K562 (cell line): ENCODE data around the gene HSPA5. TPM values are rescaled to one million over a fixed set of nuclear protein-coding genes. Genes with fewer than 3 reads are reported as not detected.

ENCODE experiments used
- ATAC-seq: fragments of 200-7000 bp; cut with Tn5 transposase; 3 replicates; pipeline ENCODE4 v1.9.1; 2020; ENCODE audit warnings: moderate library complexity
- BruUV-seq: library from RNA; stranded (reverse); fragments of 400-500 nt; replicated peaks from 2 replicates; lab custom pipeline; 2021; lab: Mats Ljungman, UMichigan
- CTCF ChIA-PET: fragments of 300-600 bp; formaldehyde crosslinking; extraction: SDS; loops from one replicate; lab custom pipeline; 2021; ENCODE audit warnings: low intra/inter-chr PET ratio; lab: Yijun Ruan, JAX
- POLR2A ChIA-PET: fragments of 300-600, 350-650 bp; sonication (Branson Sonifier 250); formaldehyde crosslinking; extraction: SDS; loops from one replicate; lab custom pipeline; 2021; ENCODE audit warnings: antibody characterized with exemption, inconsistent platforms; lab: Yijun Ruan, JAX
- DNase-seq, 4 experiments: peaks; one replicate each; pipeline versions ENCODE4 v3.0.0 to v3.0.0-alpha.2; 2011 to 2018; ENCODE audit warnings: low spot score in 3 of 4, mixed read lengths in 3 of 4; ENCODE audit errors: extremely low read depth in 1 of 4
- FAIRE-seq: peaks from 2 replicates; lab custom pipeline; 2011; peaks lifted over from hg19 to GRCh38; lab: Jason Lieb, UNC
- H2AFZ ChIP-seq: 2 replicates; pipeline ENCODE4 v1.6.0; 2011; ENCODE audit warnings: low read depth, low read length, control low read depth, inconsistent platforms
- H3K27ac ChIP-seq: fragments of 200-600 bp; 3 replicates; pipeline ENCODE4 v1.8.0; 2011; ENCODE audit warnings: low read depth, mild to moderate bottlenecking, control low read depth, inconsistent platforms, low read length, moderate library complexity, mixed read lengths; ENCODE audit errors: extremely low read depth
- H3K27me3 ChIP-seq, 2 experiments: fragments of 300-600 bp in 1 of 2; 2 replicates in 1 of 2; 3 replicates in 1 of 2; pipeline versions ENCODE4 v1.6.0 to v1.8.0; 2011; ENCODE audit warnings: inconsistent platforms in 2 of 2, low read length in 2 of 2, mild to moderate bottlenecking in 1 of 2, mixed read lengths in 1 of 2, moderate library complexity in 1 of 2; ENCODE audit not compliant: control insufficient read depth in 2 of 2, insufficient read depth in 2 of 2
- H3K36me3 ChIP-seq: fragments of 300-600 bp; 3 replicates; pipeline ENCODE4 v1.8.0; 2011; ENCODE audit warnings: mild to moderate bottlenecking, low read length, inconsistent platforms; ENCODE audit not compliant: control insufficient read depth, insufficient read depth
- H3K4me1 ChIP-seq, 2 experiments: fragments of 200-600 bp in 1 of 2; replicated peaks in 1 of 2; 2 replicates in 1 of 2; 3 replicates in 1 of 2; pipeline versions ENCODE4 v1.5.1 to v1.8.0; 2011; ENCODE audit warnings: inconsistent platforms in 2 of 2, low read length in 2 of 2, mild to moderate bottlenecking in 1 of 2, mixed read lengths in 1 of 2, moderate library complexity in 1 of 2; ENCODE audit not compliant: control insufficient read depth in 2 of 2, insufficient read depth in 2 of 2
- H3K4me2 ChIP-seq: 2 replicates; pipeline ENCODE4 v1.6.1; 2011; ENCODE audit warnings: low read length, control low read depth, inconsistent platforms, mixed read lengths; ENCODE audit not compliant: insufficient read depth
- H3K4me3 ChIP-seq: fragments of 200-600 bp; sonication (generic), shearing (Covaris generic); 2 replicates; pipeline ENCODE4 v1.5.1; 2016; ENCODE audit warnings: control low read depth, inconsistent platforms
- H3K79me2 ChIP-seq: fragments of 200-600 bp; 3 replicates; pipeline ENCODE4 v1.8.0; 2011; ENCODE audit warnings: low read length, inconsistent platforms; ENCODE audit not compliant: control insufficient read depth, insufficient read depth
- H3K9ac ChIP-seq, 2 experiments: 2 replicates each; pipeline versions ENCODE4 v1.6.0 to v1.6.1; 2011; ENCODE audit warnings: low read depth in 2 of 2, low read length in 2 of 2, control low read depth in 1 of 2, inconsistent platforms in 1 of 2, mild to moderate bottlenecking in 1 of 2, mixed read lengths in 1 of 2; ENCODE audit not compliant: insufficient read depth in 1 of 2
- H3K9me1 ChIP-seq: one replicate; pipeline ENCODE4 v1.6.0; 2011; ENCODE audit warnings: inconsistent platforms, mild to moderate bottlenecking, low read length, moderate library complexity; ENCODE audit not compliant: control insufficient read depth, insufficient read depth
- H3K9me3 ChIP-seq: replicated peaks from 2 replicates; pipeline ENCODE4 v1.5.1; 2011; ENCODE audit warnings: low read depth, low read length, inconsistent platforms; ENCODE audit not compliant: control insufficient read depth, insufficient read depth
- H4K20me1 ChIP-seq: replicated peaks from 2 replicates; pipeline ENCODE4 v1.6.1; 2011; ENCODE audit warnings: low read length, inconsistent platforms, mixed read lengths; ENCODE audit not compliant: control insufficient read depth, insufficient read depth
- BACH1 ChIP-seq: fragments of 200-800 bp; sonication (Bioruptor generic); IDR thresholded peaks from 2 replicates; pipeline ENCODE4 v1.6.1; 2016; ENCODE audit warnings: missing genetic modification characterization, missing compliant biosample characterization
- ZNF318 ChIP-seq, 2 experiments: fragments of 450-650 bp; IDR thresholded peaks; 2 replicates each; pipeline ENCODE4 v1.6.1; 2016; ENCODE audit warnings: mild to moderate bottlenecking in 2 of 2, borderline replicate concordance in 1 of 2, low read depth in 1 of 2, moderate library complexity in 1 of 2
- WGBS: fragments of 100-300 bp; shearing (Covaris generic); methylation state at CpG from one replicate; pipeline ENCODE4 v1.1.6; 2016; ENCODE audit warnings: low coverage, mixed read lengths; ENCODE audit not compliant: insufficient coverage; ENCODE audit errors: missing lambda C conversion rate; 5-methylcytosine and 5-hydroxymethylcytosine counted together
- in situ Hi-C: fragments of 300-500 bp; cut with MboI; formaldehyde crosslinking; loops from 4 replicates; pipeline ENCODE4 v1.15.0; 2018; ENCODE audit warnings: inconsistent platforms, mixed read lengths
- intact Hi-C: fragments of 100-400 bp; cut with micrococcal nuclease; formaldehyde crosslinking; loops from 2 replicates; pipeline ENCODE4 v1.14.2; 2022
- polyA plus RNA-seq, 8 experiments: library from polyadenylated mRNA; depleted of rRNA in 4 of 8; stranded (reverse) in 5 of 8; unstranded in 3 of 8; fragments of >200 nt; fragmentation: Nextera tagmentation in 2 of 8; fragmentation: Illumina TruSeq in 1 of 8; extraction: Ambion mirVana in 2 of 8; extraction: Trizol in 1 of 8; gene quantifications; 2 replicates each; pipeline versions ENCODE4 v1.2.1 to v1.2.3, GENCODE V29; 2011 to 2014; ENCODE audit warnings: inconsistent platforms in 1 of 8, missing spikeins in 1 of 8
- total RNA-seq, 7 experiments: library from RNA; depleted of rRNA in 6 of 7; stranded (reverse); fragments of >200 nt in 6 of 7; fragmentation: Illumina TruSeq in 2 of 7; extraction: Trizol in 2 of 7; gene quantifications; 2 replicates each; pipeline versions ENCODE4 v1.2.1 to v1.2.3, GENCODE V29; 2011 to 2021; ENCODE audit warnings: low replicate concordance in 1 of 7

The HSPA5 gene
- total and polyA plus RNA-seq, 9 of the 15 experiments (the other 6 are each of a cell fraction or from before 2014, with no cell fraction given), result 48.0 to 265 (median 113) TPM

GRCh38 chr9:125276771-125277170, 35.6 kb upstream of the HSPA5 start:
- H3K4me2 ChIP-seq, result no peak overlapping the region
- H3K27ac ChIP-seq, result no peak overlapping the region
- no peaks in the 10 kb centered on the region for H3K27me3 ChIP-seq
- FAIRE-seq, result no peak
- H3K79me2 ChIP-seq, result peaks cover 99% of the 10 kb centered on the region
- H3K4me1 ChIP-seq, result peaks cover 9 to 12% of the 10 kb centered on the region in 2 experiments; a peak in 3 of 5 replicates
- no peak overlapping the region for H2AFZ ChIP-seq
- H3K9ac ChIP-seq, result no peak overlapping the region
- no peak for ATAC-seq
- peaks cover 33% of the 10 kb centered on the region for H3K36me3 ChIP-seq
- DNase-seq, result no peak
- in situ Hi-C loops, result no loop called here
- no peaks in the 10 kb centered on the region for H3K9me1 ChIP-seq
- TF ChIP-seq ZNF318 (IDR thresholded peaks at IDR 0.05; ENCODE audit: borderline replicate concordance in 1 of 2, low read depth in 1 of 2), result no peak
- no peak for TF ChIP-seq BACH1
- no peak overlapping the region for H3K4me3 ChIP-seq
- CTCF ChIA-PET, result no interaction called here
- H4K20me1 ChIP-seq, result no peaks in the 10 kb centered on the region
- no TSS peak for BruUV-seq
- 85% methylated on average over 4 of the region's 4 CpGs for WGBS
- intact Hi-C loops, result no loop called here
- no peaks in the 10 kb centered on the region for H3K9me3 ChIP-seq
- POLR2A ChIA-PET, result interaction anchor here (1.2 to 3.3 kb wide), 6 partner anchors 8 to 35 kb away, joined by 3 to 12 read pairs (median 4); partner anchors contain the start of gene HSPA5
